NCI-H82 treated with DMSO at 0.1 percent for 48 hours (cell line): Measurements from ENCODE around the gene APC2.
"Not testable (repeated sequence)": the region's sequence is repeated elsewhere in the genome, so short reads cannot be mapped to it uniquely, and the experiment has no call there.

Source experiments
- DNase-seq: peaks from one replicate; lab custom pipeline; 2025; ENCODE audit not compliant: unreplicated experiment; lab: John Stamatoyannopoulos, UW

The APC2 gene

GRCh38 chr19:1474011-1474764 lies 24.3 kb downstream of the APC2 start:
- no peak for DNase-seq

DNA sequence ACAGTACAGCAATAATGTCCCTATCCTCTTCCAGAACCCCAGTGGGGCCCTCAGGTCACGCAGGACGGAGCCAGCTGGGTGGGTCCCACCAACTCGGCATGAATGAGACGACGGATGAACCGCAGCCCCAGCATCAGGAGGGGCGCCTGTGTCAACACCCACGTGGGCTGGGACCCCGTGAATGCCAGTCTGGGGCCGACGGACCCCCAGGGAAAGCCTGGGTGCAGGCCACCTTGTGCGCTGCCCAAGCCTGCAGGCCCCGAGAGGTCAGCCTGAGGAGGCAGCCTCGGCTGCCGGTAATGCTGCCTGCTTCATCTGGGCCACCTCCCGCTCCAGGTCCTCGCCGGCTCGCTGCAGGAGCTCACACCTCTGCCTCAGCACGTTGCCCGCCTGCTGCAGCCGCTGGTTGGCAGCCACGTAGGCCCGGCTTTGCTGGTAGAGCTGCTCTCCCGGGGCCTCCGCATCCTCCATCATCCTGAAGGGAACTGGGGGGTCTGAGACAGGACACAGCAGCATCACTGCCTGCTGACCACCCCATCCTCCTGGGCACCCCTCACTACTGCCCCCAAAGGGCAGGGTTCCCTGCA lies 24.9 kb downstream of the APC2 start:
- DNase-seq = no peak

- DNase-seq = no peak
Measured at GRCh38 chr19:1475751-1476437, 26.0 kb downstream of the APC2 start.

- not testable (repeated sequence) for DNase-seq
Measured at GRCh38 chr19:1477056-1477455, 27.1 kb downstream of the APC2 start.

DNA sequence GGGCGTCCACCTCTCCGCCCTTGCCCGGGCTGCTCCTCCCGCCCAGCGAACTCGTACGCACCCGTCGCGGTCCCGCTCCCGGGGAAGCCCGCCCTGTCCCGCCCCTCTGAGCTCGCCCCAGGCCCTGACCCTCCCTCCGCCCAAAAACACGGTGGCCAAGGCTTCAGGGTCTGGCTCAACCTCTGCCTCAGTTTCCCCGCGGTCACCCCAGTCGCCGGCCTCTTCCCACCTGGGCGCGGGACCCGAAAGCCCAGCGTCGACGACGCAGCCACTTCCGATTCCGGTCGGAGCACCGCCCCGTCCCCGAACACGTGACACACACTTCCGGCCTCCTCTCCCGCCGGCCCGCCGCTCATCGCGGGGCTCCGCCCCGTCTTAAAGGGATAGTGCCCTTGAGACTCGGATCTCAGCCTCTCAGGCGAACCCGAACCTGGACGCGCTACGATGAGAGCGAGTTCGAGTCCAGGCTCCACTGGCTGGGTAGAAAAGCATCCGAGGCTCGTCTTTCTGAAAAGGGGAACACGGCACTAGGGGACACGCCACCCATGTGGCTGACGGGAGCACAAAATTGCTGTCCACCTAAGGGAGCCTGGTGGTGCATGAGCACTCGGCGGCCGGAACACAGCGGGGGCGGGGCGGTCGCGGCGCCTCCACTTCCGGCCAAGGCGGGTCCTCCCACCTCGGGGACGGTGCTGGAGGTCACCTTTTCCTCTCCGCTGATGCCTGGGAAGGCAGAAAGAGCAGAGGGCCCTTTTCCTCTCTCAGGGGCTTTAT lies 29.2 kb downstream of the APC2 start, which contains the start of gene C19orf25:
TSS of gene C19orf25 (minus strand) at position 282 of the 774 bp plus-strand sequence. CDS start 312 bp downstream, outside the sequence.
- peak; percentile 67 for DNase-seq

DNA sequence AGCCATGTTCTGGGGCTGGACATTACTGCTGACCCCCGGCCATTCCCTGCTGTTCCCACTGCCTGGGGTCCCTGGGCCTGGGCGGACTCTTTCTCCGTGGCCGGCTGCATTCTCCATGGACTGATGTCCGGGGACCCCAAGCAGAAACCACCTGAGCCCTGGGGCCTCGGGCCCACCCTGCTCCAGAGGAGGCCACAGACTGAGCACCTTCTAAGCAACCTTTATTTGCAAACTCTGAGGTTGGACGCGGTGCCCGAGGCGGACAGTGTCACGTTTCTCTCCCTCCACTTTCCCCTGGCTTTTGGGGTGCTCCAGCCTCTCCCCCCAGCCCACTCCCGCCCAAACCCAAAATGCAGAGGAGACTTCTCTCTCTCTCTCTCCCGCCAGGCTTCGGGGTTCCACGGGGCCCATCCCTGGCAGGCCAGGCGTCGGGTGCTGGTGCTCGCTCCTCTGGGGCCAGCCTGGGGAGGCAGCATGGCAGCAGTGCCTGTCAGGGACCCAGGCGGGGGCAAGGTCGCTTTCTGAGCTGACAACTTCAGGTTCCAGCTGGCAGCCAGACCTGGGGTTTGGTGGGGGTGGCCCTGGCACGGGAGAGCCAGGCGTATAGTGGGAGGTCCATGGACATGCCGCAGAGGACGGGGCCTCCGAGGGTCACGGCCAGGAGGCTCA lies 31.4 kb downstream of the APC2 start:
- no peak for DNase-seq

DNA sequence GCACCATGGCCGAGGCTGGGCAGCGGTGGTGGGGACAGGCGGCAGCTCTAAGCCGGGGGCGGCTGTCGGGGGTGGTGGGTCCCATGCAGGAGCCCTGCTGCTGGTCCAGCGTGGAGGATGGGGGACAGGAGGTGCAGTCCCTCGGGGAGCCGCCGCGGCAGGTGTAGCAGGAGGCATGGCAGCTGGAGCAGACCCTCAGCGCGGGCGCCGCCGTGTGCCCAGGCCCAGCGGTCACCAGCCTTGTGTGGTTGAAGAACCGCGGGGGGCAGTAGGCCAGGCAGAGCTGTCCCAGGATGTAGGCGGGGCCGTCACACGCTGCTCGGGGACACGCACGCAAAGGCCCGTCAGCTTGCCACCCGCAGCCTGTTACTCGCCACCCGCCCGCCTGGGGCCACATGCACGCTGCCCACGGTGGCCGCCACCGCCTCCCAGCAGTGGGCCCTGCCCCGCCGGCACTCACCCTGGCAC lies 32.0 kb downstream of the APC2 start:
- DNase-seq = no peak

GRCh38 chr19:1482361-1483130 lies 32.6 kb downstream of the APC2 start:
- DNase-seq = no peak

- DNase-seq = no peak
Measured at GRCh38 chr19:1483131-1483978, 33.4 kb downstream of the APC2 start.

- DNase-seq = no peak
Measured at GRCh38 chr19:1483979-1484428, 34.1 kb downstream of the APC2 start.

- no peak for DNase-seq
Measured at GRCh38 chr19:1486720-1487575, 37.0 kb downstream of the APC2 start.

DNA sequence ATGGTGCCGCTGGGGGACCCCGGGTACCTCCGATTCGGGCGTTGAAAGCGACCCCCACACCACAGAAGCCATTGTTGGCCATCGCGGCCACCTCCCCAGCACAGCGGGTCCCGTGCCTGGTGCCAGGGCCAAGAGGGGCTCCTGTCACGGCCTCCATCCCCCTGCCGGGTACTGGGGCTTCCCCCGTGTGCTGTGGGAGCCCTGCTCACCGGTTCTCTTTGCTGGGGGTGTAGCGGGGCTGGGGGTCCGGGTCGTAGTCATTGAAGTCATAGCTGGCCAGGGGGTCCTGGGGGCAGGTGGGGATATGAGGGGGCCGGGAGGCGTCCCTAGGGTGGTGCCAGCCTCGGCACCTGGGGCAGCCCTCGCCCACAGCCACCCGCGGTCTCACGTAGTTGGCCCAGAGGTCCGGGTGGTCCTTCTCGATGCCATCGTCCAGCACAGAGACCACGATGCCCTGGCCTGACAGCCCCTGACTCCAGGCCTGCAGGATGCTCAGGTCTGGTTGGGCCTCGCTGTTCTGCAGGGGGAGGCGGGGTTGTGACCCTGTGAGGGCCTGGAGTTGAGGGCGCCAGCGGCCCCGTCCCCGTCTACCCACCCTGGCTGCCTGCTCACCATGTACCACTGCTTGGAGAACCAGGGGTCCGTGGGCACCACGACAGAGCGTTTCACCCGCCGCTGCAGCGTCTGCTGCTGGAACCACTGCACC lies 37.8 kb downstream of the APC2 start:
- no peak for DNase-seq

GRCh38 chr19:1488282-1488601 lies 38.3 kb downstream of the APC2 start:
- DNase-seq = no peak

DNA sequence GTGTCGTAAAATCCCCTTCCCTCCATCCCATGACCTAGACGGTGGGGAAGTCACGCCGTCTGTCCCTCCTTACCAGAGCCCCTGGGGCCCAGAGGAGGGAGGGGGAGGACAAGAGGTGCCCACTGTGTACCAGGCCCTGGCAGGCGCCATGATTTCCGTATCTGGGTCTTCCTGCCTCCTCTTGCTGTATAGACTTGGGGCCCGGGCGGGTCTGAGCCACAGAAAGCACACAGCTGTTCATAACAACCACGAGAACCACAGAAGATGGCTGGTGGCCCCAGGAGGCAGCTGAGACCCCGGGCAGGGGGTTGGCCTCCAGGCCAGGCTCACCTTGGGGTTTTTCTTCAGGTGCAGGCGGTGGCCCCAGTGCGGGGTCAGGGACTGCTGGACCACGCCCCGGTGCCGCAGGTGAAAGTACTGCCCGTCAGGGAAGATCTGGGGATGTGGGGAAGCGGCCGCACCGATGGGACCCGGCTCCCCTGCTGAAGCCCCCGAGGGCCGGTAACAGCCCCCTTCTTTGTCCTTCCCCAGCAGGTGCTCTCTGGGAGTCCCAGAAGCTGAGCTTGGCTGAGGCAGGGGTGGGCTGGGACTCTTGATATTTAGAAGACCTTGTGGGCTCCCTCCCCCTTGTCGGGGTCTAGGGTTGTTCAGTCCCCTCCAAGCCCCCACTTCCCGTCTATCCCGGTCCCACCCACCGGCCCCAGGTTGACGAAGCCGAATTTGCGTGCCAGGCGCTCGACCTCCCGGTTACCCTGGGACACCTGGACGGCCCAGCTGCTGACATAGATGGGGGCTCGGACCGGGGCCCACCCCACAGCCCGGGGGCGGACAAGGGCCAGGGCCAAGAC lies 39.8 kb downstream of the APC2 start:
- no peak for DNase-seq

DNA sequence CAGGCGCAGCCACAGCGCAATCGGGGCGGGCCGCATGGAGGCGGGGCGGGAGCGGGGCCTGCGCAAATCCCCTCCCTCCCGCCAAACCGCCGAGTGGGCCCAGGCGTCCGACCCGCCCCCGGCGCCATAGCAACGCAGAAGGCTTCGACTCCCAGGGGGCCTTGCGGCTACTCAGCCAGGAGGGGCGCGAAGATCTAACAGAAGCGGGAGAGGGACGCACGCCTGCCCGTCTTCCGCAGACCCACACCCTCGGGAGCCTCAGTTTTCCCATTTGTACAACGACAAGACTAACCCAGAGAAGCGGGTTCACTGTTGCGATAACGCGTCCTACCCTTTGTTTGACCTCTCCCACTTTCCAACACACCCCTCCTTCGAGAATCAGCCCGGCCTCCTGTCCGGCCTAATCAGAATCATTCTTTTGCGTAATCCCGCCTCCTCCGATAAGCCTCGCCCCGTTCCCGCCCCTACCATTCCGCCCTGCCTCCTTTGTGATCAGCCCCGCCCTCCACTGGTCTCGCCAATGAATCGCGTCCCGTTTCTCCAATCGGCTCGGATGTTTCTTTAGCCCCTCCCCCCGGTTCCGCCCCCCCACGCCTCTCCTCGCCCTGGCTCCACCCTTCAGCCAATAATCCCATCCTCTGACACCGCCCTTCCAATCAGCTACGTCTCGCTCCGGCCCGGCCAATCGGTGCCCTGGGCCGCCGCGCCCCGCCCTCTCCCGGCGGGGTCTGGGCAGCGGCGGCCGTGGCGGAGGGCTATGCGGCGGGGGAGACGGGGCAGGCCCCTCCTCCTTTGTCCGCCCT lies 40.6 kb downstream of the APC2 start, which contains the start of gene PCSK4:
TSS of gene PCSK4 (minus strand) at position 40 of the 803 bp plus-strand sequence. CDS start at position 36, 4 bp downstream.
- peak; percentile 93 for DNase-seq
